ENCODE data around the gene E4F1.

DNA sequence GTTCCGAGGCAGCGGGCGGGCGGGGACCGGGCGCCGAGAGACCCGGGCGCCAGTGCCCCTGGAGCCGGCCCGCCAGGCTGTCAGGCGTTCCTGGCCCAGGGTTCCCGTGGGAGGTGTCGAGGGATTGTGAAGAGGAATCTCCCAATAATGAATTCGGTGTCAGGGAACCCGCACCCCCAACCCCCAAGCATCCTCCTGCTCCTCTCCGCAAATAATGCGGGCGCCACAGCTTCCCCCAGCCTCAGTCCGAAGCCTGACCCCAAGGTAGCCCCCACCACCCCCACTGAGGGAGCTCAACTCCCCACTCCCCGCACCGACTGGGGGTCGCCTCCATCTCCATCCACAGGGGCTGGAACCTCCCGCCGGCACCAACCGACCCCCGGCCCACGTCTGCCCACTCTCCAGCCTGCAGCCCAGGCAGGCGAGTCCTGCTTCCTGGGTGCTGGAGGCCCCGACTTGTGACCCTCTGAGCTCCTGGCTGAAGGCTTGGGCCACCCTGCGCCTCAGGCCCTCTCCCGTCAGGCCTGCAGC, 26.3 kb upstream of the E4F1 start:
- TF ChIP-seq RAD21 (CRISPR knock-in tag; IDR thresholded peaks at IDR 0.05) (no peak), POLR2A (IDR thresholded peaks at IDR 0.05; ENCODE audit: insufficient read depth in 1 of 2, low read depth in 2 of 2, low read length in 2 of 2) (no peak), ZFP1 (CRISPR knock-in tag; IDR thresholded peaks at IDR 0.05) (no peak), NR1H2 (CRISPR knock-in tag; IDR thresholded peaks at IDR 0.05; ENCODE audit: borderline replicate concordance, low read depth) (no peak), NFE2 (CRISPR knock-in tag; IDR thresholded peaks at IDR 0.05) (no peak), EP300 (IDR thresholded peaks at IDR 0.05; ENCODE audit: low read depth in 2 of 2, low read length in 2 of 2) (no peak), EP300 (CRISPR knock-in tag; IDR thresholded peaks at IDR 0.05; ENCODE audit: borderline replicate concordance) (no peak), ZNF549 (CRISPR knock-in tag; IDR thresholded peaks at IDR 0.05) (no peak), POLR2AphosphoS5 (IDR thresholded peaks at IDR 0.05; ENCODE audit: low read depth, low read length) (no peak), CHD4 (IDR thresholded peaks at IDR 0.05; ENCODE audit: borderline replicate concordance, low read length) (no peak)
- TF ChIP-seq, protein P1, sequence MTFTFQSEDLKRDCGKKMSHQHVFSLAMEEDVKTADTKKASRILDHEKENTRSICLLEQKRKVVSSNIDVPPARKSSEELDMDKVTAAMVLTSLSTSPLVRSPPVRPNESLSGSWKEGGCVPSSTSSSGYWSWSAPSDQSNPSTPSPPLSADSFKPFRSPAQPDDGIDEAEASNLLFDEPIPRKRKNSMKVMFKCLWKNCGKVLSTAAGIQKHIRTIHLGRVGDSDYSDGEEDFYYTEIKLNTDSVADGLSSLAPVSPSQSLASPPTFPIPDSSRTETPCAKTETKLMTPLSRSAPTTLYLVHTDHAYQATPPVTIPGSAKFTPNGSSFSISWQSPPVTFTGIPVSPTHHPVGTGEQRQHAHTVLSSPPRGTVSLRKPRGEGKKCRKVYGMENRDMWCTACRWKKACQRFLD (CRISPR knock-in tag; IDR thresholded peaks at IDR 0.05; ENCODE audit: borderline replicate concordance): no peak
- TF ChIP-seq, protein P2, sequence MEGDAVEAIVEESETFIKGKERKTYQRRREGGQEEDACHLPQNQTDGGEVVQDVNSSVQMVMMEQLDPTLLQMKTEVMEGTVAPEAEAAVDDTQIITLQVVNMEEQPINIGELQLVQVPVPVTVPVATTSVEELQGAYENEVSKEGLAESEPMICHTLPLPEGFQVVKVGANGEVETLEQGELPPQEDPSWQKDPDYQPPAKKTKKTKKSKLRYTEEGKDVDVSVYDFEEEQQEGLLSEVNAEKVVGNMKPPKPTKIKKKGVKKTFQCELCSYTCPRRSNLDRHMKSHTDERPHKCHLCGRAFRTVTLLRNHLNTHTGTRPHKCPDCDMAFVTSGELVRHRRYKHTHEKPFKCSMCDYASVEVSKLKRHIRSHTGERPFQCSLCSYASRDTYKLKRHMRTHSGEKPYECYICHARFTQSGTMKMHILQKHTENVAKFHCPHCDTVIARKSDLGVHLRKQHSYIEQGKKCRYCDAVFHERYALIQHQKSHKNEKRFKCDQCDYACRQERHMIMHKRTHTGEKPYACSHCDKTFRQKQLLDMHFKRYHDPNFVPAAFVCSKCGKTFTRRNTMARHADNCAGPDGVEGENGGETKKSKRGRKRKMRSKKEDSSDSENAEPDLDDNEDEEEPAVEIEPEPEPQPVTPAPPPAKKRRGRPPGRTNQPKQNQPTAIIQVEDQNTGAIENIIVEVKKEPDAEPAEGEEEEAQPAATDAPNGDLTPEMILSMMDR (CRISPR knock-in tag; IDR thresholded peaks at IDR 0.05): no peak
- TF ChIP-seq, protein P3, sequence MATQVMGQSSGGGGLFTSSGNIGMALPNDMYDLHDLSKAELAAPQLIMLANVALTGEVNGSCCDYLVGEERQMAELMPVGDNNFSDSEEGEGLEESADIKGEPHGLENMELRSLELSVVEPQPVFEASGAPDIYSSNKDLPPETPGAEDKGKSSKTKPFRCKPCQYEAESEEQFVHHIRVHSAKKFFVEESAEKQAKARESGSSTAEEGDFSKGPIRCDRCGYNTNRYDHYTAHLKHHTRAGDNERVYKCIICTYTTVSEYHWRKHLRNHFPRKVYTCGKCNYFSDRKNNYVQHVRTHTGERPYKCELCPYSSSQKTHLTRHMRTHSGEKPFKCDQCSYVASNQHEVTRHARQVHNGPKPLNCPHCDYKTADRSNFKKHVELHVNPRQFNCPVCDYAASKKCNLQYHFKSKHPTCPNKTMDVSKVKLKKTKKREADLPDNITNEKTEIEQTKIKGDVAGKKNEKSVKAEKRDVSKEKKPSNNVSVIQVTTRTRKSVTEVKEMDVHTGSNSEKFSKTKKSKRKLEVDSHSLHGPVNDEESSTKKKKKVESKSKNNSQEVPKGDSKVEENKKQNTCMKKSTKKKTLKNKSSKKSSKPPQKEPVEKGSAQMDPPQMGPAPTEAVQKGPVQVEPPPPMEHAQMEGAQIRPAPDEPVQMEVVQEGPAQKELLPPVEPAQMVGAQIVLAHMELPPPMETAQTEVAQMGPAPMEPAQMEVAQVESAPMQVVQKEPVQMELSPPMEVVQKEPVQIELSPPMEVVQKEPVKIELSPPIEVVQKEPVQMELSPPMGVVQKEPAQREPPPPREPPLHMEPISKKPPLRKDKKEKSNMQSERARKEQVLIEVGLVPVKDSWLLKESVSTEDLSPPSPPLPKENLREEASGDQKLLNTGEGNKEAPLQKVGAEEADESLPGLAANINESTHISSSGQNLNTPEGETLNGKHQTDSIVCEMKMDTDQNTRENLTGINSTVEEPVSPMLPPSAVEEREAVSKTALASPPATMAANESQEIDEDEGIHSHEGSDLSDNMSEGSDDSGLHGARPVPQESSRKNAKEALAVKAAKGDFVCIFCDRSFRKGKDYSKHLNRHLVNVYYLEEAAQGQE (IDR thresholded peaks at IDR 0.05; ENCODE audit: borderline replicate concordance in 1 of 2, low read depth in 1 of 2, low read length in 2 of 2): no peak
- TF ChIP-seq, protein P4, sequence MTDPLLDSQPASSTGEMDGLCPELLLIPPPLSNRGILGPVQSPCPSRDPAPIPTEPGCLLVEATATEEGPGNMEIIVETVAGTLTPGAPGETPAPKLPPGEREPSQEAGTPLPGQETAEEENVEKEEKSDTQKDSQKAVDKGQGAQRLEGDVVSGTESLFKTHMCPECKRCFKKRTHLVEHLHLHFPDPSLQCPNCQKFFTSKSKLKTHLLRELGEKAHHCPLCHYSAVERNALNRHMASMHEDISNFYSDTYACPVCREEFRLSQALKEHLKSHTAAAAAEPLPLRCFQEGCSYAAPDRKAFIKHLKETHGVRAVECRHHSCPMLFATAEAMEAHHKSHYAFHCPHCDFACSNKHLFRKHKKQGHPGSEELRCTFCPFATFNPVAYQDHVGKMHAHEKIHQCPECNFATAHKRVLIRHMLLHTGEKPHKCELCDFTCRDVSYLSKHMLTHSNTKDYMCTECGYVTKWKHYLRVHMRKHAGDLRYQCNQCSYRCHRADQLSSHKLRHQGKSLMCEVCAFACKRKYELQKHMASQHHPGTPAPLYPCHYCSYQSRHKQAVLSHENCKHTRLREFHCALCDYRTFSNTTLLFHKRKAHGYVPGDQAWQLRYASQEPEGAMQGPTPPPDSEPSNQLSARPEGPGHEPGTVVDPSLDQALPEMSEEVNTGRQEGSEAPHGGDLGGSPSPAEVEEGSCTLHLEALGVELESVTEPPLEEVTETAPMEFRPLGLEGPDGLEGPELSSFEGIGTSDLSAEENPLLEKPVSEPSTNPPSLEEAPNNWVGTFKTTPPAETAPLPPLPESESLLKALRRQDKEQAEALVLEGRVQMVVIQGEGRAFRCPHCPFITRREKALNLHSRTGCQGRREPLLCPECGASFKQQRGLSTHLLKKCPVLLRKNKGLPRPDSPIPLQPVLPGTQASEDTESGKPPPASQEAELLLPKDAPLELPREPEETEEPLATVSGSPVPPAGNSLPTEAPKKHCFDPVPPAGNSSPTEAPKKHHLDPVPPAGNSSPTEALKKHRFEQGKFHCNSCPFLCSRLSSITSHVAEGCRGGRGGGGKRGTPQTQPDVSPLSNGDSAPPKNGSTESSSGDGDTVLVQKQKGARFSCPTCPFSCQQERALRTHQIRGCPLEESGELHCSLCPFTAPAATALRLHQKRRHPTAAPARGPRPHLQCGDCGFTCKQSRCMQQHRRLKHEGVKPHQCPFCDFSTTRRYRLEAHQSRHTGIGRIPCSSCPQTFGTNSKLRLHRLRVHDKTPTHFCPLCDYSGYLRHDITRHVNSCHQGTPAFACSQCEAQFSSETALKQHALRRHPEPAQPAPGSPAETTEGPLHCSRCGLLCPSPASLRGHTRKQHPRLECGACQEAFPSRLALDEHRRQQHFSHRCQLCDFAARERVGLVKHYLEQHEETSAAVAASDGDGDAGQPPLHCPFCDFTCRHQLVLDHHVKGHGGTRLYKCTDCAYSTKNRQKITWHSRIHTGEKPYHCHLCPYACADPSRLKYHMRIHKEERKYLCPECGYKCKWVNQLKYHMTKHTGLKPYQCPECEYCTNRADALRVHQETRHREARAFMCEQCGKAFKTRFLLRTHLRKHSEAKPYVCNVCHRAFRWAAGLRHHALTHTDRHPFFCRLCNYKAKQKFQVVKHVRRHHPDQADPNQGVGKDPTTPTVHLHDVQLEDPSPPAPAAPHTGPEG (CRISPR knock-in tag; IDR thresholded peaks at IDR 0.05): no peak
